SK-N-SH treated with all-trans-retinoic acid at 6 μM for 48 hours (cell line): ENCODE results near the gene AKAP10.

ENCODE experiments used
- ARNTL ChIP-seq: fragments of 450-650 bp; formaldehyde crosslinking; IDR thresholded peaks from 2 replicates; pipeline ENCODE4 v1.5.0; 2020; ENCODE audit warnings: low read depth, mild to moderate bottlenecking, moderate library complexity, borderline replicate concordance
- CSDC2 ChIP-seq: fragments of 250-450 bp; sonication (Bioruptor Pico); IDR thresholded peaks from 2 replicates; pipeline ENCODE4 v1.5.0; 2020; ENCODE audit warnings: mild to moderate bottlenecking, moderate library complexity
- CSRNP3 ChIP-seq: fragments of 250-450 bp; sonication (Bioruptor Pico); IDR thresholded peaks from 2 replicates; pipeline ENCODE4 v1.5.1; 2021; ENCODE audit warnings: mild to moderate bottlenecking, moderate library complexity
- ESRRG ChIP-seq: fragments of 250-450 bp; sonication (Bioruptor Pico); IDR thresholded peaks from 2 replicates; pipeline ENCODE4 v1.6.1; 2021; ENCODE audit warnings: mild to moderate bottlenecking
- TF ChIP-seq, protein P1 (sequence below): fragments of 250-450 bp; sonication (Bioruptor Pico); IDR thresholded peaks from 2 replicates; pipeline ENCODE4 v1.8.0; 2020; ENCODE audit warnings: mild to moderate bottlenecking, moderate library complexity, borderline replicate concordance

DNA sequence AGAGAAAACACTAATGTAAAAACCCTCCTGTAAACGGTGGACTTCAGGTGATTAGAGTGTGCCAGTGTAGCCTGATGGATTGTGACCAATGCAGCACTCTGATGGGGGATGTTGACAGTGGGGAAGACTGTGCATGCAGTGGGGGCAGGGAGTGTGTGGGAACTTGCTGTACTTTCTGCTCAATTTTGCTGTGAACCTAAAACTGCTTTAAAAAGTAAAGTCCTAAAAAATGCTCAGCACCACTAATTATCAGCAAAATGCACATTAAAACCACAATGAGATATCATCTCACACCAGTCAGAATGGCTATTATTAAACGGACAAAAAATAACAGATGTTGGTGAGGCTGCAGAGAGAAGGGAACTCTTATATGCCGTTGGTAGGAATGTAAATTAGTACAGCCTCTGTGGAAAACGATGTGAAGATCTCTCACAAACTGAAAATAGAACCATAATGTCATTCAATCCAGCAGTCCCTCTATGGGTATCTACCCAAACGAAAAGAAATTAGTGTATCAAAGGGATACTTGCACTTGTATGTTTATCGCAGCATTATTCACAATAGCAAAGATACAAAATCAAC is 100.2 kb downstream of the AKAP10 start:
- TF ChIP-seq CSRNP3 (CRISPR knock-in tag), result no peak
- TF ChIP-seq, protein P1, sequence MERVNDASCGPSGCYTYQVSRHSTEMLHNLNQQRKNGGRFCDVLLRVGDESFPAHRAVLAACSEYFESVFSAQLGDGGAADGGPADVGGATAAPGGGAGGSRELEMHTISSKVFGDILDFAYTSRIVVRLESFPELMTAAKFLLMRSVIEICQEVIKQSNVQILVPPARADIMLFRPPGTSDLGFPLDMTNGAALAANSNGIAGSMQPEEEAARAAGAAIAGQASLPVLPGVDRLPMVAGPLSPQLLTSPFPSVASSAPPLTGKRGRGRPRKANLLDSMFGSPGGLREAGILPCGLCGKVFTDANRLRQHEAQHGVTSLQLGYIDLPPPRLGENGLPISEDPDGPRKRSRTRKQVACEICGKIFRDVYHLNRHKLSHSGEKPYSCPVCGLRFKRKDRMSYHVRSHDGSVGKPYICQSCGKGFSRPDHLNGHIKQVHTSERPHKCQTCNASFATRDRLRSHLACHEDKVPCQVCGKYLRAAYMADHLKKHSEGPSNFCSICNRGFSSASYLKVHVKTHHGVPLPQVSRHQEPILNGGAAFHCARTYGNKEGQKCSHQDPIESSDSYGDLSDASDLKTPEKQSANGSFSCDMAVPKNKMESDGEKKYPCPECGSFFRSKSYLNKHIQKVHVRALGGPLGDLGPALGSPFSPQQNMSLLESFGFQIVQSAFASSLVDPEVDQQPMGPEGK (CRISPR knock-in tag), result no peak
- TF ChIP-seq ESRRG (CRISPR knock-in tag), result no peak
- TF ChIP-seq CSDC2, result no peak
- no peak for TF ChIP-seq ARNTL (CRISPR knock-in tag)
